Immature natural killer cell (primary cell): ENCODE measurements around the gene NBPF3. TPM values are rescaled to one million over a fixed set of nuclear protein-coding genes. Genes with fewer than 3 reads are reported as not detected.

Experiments used
- DNase-seq, 3 donors: peaks; one replicate each; pipeline ENCODE4 v3.0.0; 2022; ENCODE audit warnings: mixed read lengths in 1 of 3
- H3K27ac Mint-ChIP-seq, 6 donors: one replicate each; pipeline ENCODE4 v1.8.0; 2020; ENCODE audit warnings: mixed read lengths in 6 of 6, mild to moderate bottlenecking in 5 of 6, inconsistent platforms in 4 of 6, moderate library complexity in 3 of 6
- H3K27me3 Mint-ChIP-seq, 3 donors: one replicate each; pipeline ENCODE4 v1.8.0; 2020 to 2021; ENCODE audit warnings: low read depth in 3 of 3, mild to moderate bottlenecking in 3 of 3, mixed read lengths in 3 of 3, moderate library complexity in 3 of 3, inconsistent platforms in 1 of 3
- H3K36me3 Mint-ChIP-seq, 3 donors: one replicate each; pipeline ENCODE4 v1.8.0; 2020; ENCODE audit warnings: mixed read lengths in 3 of 3, inconsistent platforms in 2 of 3, mild to moderate bottlenecking in 2 of 3
- H3K4me1 Mint-ChIP-seq, 2 donors: one replicate each; pipeline ENCODE4 v1.8.0; 2020; ENCODE audit warnings: inconsistent platforms in 2 of 2, mild to moderate bottlenecking in 2 of 2, mixed read lengths in 2 of 2, moderate library complexity in 1 of 2
- H3K4me3 Mint-ChIP-seq, 5 donors: one replicate each; pipeline ENCODE4 v1.8.0; 2020; ENCODE audit warnings: mild to moderate bottlenecking in 5 of 5, mixed read lengths in 5 of 5, inconsistent platforms in 3 of 5, moderate library complexity in 3 of 5
- H3K9me3 Mint-ChIP-seq, 6 donors: one replicate each; pipeline ENCODE4 v1.8.0; 2020; ENCODE audit warnings: mild to moderate bottlenecking in 6 of 6, mixed read lengths in 6 of 6, inconsistent platforms in 4 of 6, moderate library complexity in 3 of 6
- polyA plus RNA-seq, 3 donors: library from polyadenylated mRNA; unstranded; fragments of 300-500 nt; fragmentation: Illumina TruSeq; gene quantifications; one replicate each; pipeline ENCODE4 v1.2.3, GENCODE V29; 2021

The NBPF3 gene
- polyA plus RNA-seq, 3 donors from 2014 or later: 3.2 to 12.7 (median 7.0) TPM

DNA sequence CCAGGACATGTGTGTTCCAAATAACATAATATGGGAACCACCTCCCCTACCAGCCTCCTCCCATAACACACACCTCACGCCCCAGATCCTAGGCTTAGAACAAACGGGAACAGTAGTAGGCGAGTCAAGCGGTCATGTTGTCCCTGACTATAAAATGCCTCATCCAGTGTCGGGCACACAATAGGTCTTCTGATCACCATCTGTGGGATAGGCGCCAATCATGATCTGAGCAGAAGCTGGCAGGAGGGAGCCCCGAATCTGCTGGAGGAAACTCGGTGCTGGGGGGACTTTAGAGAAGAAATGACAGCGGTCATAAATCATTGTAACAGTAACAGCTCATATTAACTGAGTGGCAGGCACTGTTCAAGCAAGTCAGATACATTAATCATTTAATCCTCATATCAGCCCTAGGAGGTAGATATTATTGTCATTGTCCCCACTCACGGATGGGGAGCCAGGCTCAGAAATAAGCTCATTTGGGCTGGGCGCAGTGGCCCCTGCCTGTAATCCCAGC is 82.6 kb downstream of the NBPF3 start:
- peaks cover 0 to 2% (median 0%) of the 10 kb centered on the region in 3 donors for H3K36me3 Mint-ChIP-seq
- H3K4me1 Mint-ChIP-seq: peaks cover 0 to 5% of the 10 kb centered on the region in 2 donors
- no peak for DNase-seq
- H3K9me3 Mint-ChIP-seq: peaks cover 0 to 2% (median 0%) of the 10 kb centered on the region in 6 donors
- H3K27me3 Mint-ChIP-seq: peaks cover 0 to 3% (median 2%) of the 10 kb centered on the region in 3 donors
- no peak overlapping the region for H3K27ac Mint-ChIP-seq
- H3K4me3 Mint-ChIP-seq: no peak overlapping the region

DNA sequence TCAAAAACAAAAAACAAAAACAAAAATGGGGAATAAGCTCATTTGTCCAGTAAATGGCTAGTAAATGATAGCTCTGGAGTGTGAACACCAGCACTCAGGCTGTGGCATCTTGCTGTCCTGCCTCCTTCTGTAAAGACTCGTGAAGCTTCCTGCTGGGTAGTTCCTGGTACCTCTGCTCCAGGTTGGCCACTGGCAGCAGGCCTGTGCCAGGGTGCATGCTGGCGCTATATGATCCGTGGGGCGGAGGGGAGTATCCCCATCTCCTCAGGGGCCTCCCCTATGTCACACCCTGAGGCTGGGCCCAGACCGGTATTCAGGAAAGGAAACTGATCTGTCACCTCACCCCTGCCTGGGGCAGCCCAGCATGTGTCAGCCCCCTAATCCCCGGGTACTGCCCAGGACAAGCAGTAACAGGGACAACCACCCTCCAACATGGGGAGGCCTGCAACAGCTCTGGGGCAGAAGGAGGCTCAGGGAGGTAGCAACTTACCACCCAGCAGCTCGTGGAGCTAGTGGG is 83.4 kb downstream of the NBPF3 start:
- Mint-ChIP-seq H3K4me1 (peaks cover 0 to 5% of the 10 kb centered on the region in 2 donors), H3K9me3 (peaks cover 0 to 2% (median 0%) of the 10 kb centered on the region in 6 donors), H3K4me3 (no peak overlapping the region), H3K27ac (no peak overlapping the region), H3K27me3 (peaks cover 0 to 3% (median 2%) of the 10 kb centered on the region in 3 donors), H3K36me3 (peaks cover 0 to 2% (median 0%) of the 10 kb centered on the region in 3 donors)
- DNase-seq: no peak

DNA sequence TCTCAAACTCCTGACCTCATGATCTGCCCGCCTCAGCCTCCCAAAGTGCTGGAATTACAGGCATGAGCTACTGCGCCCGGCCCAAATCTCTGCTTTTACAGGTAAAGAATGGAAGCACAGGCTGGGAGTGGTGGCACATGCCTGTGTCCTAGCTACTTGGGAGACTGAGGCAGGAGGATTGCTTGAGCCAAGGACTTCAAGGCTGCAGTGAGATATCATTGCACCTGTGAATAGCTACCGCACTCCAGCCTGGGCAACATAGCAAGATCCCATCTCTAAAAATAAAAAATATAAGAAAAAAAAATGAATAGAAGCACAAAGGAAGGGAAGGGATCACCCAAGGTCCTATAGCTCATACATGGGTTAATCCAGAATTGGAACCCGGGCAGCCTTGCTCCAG is 84.3 kb downstream of the NBPF3 start:
- H3K4me3 Mint-ChIP-seq: no peak overlapping the region
- H3K9me3 Mint-ChIP-seq: peaks cover 0 to 2% (median 0%) of the 10 kb centered on the region in 6 donors
- H3K27ac Mint-ChIP-seq: no peak overlapping the region
- DNase-seq: no peak
- H3K27me3 Mint-ChIP-seq: peaks cover 0 to 3% (median under 1%) of the 10 kb centered on the region in 3 donors
- peaks cover 0 to 2% (median 0%) of the 10 kb centered on the region in 3 donors for H3K36me3 Mint-ChIP-seq
- peaks cover 0 to 5% of the 10 kb centered on the region in 2 donors for H3K4me1 Mint-ChIP-seq

DNA sequence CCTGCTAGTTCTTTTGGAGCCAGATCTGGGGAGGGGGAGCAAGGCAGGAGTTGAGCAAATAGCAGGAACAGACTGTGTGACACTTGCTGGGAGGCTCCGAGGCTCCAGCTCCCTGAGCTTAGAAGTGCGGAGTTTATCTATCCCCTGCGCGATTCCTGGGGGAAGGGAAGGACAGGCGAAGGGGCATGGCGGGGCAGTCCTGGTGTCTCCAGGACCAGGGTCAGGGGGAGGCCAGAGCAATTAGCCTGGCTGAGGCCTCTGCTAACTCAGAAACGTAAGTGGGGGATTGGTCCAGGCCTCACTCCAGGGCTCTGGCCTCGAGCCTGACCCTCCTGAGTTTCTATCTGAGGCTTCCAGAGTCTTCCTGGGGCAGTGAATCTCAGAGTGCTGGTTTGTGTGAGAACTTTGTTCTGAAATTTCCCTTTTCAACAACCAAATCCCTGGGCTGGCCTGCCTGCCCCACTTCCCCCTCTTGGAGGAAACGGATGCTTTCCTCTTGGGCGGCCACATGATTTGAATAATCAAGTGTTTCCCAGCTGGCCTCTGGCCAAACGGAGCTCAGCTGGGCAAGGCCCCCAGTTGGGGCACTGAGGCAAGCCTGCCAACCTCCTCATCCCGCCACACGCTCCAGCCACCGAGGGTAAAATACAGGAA is 84.9 kb downstream of the NBPF3 start:
- H3K27ac Mint-ChIP-seq: no peak overlapping the region

DNA sequence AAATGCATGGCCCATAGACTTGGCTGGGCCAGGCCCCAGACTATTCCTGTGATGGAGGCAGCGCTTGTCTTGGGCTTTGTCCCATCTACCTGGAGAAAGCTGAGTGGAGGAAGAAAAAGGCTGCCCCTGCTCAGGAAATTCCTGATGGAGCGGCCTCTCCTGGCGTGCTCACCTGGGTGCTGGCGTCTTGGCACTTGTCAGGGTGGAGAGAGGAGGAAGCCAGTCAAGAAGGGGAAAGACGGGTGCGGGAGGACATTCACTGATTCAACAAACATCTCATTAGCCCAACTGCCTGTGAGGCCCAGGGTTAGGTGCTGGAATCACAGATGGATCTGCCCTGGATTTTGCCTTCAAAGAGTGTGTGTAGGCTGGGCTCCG is 85.4 kb downstream of the NBPF3 start:
- no peak for DNase-seq
- Mint-ChIP-seq H3K4me3 (no peak overlapping the region), H3K36me3 (peaks cover 0 to 2% (median 0%) of the 10 kb centered on the region in 3 donors), H3K9me3 (peaks cover 0 to 2% (median 0%) of the 10 kb centered on the region in 6 donors), H3K27ac (no peak overlapping the region), H3K4me1 (peaks cover 0 to 5% of the 10 kb centered on the region in 2 donors), H3K27me3 (peaks cover 0 to 7% (median 1%) of the 10 kb centered on the region in 3 donors)

More for the DNA sequence above, 84.9 kb downstream of the NBPF3 start:
- Mint-ChIP-seq H3K27me3 (peaks cover 0 to 5% (median 0%) of the 10 kb centered on the region in 3 donors), H3K9me3 (peaks cover 0 to 2% (median 0%) of the 10 kb centered on the region in 6 donors), H3K4me3 (no peak overlapping the region), H3K4me1 (peaks cover 0 to 5% of the 10 kb centered on the region in 2 donors), H3K36me3 (peaks cover 0 to 2% (median 0%) of the 10 kb centered on the region in 3 donors)
- DNase-seq: no peak

DNA sequence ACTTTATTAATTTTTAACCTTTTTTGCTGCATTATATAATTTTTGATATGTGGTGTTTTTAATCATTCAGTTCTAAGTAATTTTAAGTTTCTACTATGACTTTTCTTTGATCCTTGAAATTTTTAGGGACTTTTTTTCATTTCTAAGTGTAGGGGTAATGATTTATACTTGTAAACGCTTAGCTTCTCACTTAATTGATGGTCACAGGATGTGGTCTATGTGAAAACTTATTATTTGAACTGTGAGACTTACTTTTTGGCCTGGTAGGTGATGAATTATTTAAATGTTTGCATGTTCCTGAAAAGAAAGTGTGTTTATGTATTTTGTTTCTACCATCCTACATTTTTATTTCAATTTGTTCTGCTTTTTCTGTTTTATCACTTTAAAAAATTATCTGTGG is 86.5 kb downstream of the NBPF3 start:
- DNase-seq: no peak
- peaks cover 0 to 5% of the 10 kb centered on the region in 2 donors for H3K4me1 Mint-ChIP-seq
- peaks cover 0 to 2% (median 0%) of the 10 kb centered on the region in 3 donors for H3K36me3 Mint-ChIP-seq
- peaks cover 0 to 2% (median 0%) of the 10 kb centered on the region in 6 donors for H3K9me3 Mint-ChIP-seq
- H3K27me3 Mint-ChIP-seq: peaks cover 1 to 7% (median 4%) of the 10 kb centered on the region in 3 donors
- no peak overlapping the region for H3K27ac Mint-ChIP-seq
- H3K4me3 Mint-ChIP-seq: no peak overlapping the region

DNA sequence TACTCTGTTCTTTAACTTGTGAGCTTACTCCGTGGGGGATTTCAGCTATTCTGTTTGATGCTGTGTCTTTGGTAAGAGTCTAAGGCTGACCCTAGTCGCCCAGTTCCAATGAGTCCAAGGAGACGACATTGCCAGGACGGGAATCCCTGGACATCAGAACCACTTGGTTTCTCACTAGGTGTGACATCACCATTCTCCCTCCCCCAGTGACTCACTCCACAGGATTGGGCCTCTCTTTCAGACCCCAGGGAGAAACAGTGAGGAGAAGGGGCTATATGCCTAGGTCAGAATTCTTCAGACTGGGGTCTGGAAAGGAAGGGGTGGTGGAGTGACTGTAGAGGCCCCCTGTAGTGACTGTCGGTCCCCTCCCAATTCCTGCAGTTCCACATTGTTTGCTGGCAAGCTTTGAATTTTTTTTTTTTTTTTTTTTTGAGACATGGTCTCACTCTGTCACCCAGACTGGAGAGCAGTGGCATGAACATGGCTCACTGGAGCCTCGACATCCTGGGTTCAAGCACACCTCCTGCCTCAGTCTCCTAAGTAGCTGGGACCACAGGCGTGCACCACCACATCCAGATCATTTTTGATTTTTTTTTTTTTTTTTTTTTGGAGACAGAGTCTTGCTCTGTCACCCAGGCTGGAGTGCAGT is 90.6 kb downstream of the NBPF3 start:
- Mint-ChIP-seq H3K27me3 (peaks cover 2 to 10% (median 8%) of the 10 kb centered on the region in 3 donors), H3K9me3 (peaks cover 0 to 1% (median 0%) of the 10 kb centered on the region in 6 donors), H3K4me1 (peaks cover 0 to 5% of the 10 kb centered on the region in 2 donors), H3K27ac (no peak overlapping the region), H3K36me3 (no peaks in the 10 kb centered on the region), H3K4me3 (no peak overlapping the region)
- no peak for DNase-seq

DNA sequence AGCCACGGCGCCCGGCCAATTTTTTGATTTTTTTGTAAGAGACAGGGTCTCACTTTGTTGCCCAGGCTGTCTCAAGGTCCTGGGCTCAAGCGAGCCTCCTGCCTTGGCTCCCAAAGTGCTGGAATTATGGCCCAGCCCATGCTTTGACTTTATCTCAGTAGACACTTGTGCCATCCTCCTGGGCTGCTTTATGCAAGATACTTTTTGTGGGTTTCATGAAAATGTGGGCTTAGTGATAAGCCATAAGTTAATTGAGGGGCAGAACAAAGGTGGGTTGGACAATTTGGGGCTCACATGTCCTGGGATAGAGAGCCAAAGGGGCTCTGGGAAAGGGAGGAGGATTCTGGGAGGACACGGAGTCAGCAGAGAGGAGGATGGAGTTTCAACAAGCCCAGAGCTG is 91.3 kb downstream of the NBPF3 start:
- Mint-ChIP-seq H3K4me1 (peaks cover 0 to 5% of the 10 kb centered on the region in 2 donors), H3K9me3 (peaks cover 0 to 1% (median 0%) of the 10 kb centered on the region in 6 donors), H3K36me3 (no peaks in the 10 kb centered on the region), H3K4me3 (no peak overlapping the region), H3K27ac (no peak overlapping the region), H3K27me3 (peaks cover 2 to 11% (median 8%) of the 10 kb centered on the region in 3 donors)
- no peak for DNase-seq

DNA sequence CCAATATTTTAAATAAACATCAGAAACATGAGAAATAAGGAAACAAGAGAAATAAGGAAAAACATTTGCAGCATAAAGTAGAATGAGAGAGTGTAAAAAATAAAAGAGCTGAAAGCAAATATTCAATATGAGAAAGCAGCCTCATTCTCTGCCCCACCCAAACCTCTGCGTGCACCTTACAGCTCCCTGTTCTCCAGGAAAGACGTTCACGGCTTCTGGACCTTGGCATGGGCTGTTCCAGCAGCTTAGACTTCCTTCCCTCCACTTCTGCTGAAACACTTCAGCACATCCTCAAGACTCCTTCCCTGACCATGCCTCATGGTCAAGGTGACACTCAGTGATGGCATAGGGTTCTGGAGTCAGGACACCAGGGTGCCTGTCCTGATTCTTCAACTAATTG is 92.6 kb downstream of the NBPF3 start:
- no peak overlapping the region for H3K27ac Mint-ChIP-seq
- no peaks in the 10 kb centered on the region for H3K36me3 Mint-ChIP-seq
- no peak for DNase-seq
- no peaks in the 10 kb centered on the region for H3K4me1 Mint-ChIP-seq
- H3K9me3 Mint-ChIP-seq: peaks cover 0 to 1% (median 0%) of the 10 kb centered on the region in 6 donors
- peaks cover 2 to 11% (median 8%) of the 10 kb centered on the region in 3 donors for H3K27me3 Mint-ChIP-seq
- H3K4me3 Mint-ChIP-seq: no peak overlapping the region

DNA sequence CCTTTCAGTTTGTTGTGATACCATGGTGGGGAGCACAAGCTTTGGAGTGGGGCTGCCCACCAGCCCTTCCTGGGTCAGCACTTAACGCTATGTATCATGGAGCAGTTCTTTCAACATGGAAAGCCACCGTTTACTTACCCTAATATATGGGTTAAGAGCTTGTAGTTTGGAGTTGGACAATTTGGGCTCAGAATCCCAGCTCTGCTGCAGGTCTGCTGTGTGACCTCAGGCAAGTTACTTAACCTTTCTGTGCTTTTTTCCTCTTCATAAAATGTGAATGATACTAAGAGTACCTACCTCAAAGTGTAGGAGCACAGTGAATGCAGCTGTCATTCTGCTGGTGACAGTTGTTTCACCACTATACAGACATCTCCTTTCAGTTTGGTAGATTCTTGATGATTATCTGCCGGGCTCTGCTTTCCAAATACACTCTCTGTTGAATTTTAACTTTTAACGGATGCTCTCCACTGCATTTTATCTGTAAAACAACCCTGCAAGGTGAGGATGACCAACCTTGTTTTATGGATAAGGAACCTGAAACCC is 93.1 kb downstream of the NBPF3 start:
- Mint-ChIP-seq H3K9me3 (peaks cover 0 to 1% (median 0%) of the 10 kb centered on the region in 6 donors), H3K4me1 (no peaks in the 10 kb centered on the region), H3K36me3 (no peaks in the 10 kb centered on the region), H3K27me3 (peaks cover 5 to 11% (median 8%) of the 10 kb centered on the region in 3 donors), H3K4me3 (no peak overlapping the region), H3K27ac (no peak overlapping the region)
- no peak for DNase-seq

DNA sequence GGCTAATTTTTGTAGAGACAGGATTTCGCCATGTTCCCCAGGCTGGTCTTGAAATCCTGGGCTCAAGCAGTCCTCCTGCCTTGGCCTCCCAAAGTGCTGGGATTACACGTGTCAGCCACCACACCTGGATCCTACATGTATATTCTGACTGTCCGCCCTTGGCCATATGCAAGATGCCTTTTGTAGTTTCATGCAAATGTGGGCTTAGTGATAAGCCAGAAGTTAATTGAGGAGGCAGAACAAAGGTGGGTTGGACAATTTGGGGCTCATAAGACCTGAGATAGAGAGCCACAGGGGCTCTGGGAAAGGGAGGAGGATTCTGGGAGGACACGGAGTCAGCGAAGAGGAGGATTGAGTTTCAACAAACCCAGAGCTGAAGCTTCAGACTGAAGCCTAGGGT is 94.2 kb downstream of the NBPF3 start:
- H3K4me3 Mint-ChIP-seq: no peak overlapping the region
- H3K9me3 Mint-ChIP-seq: peaks cover 0 to 1% (median 0%) of the 10 kb centered on the region in 6 donors
- DNase-seq: no peak
- no peaks in the 10 kb centered on the region for H3K36me3 Mint-ChIP-seq
- H3K27me3 Mint-ChIP-seq: peaks cover 5 to 13% (median 12%) of the 10 kb centered on the region in 3 donors
- H3K4me1 Mint-ChIP-seq: no peaks in the 10 kb centered on the region
- no peak overlapping the region for H3K27ac Mint-ChIP-seq
